Raji (cell line): ENCODE measurements around the gene GFRA1.

ENCODE experiments used
- POLR2A ChIP-seq: IDR thresholded peaks from 2 replicates; pipeline ENCODE4 v1.6.1; 2011; ENCODE audit warnings: low read depth, low read length, control low read depth; ENCODE audit not compliant: insufficient read depth

GFRA1 gene

GRCh38 chr10:116104210-116104932, 168.6 kb downstream of the GFRA1 start:
- TF ChIP-seq POLR2A, result no peak

GRCh38 chr10:116103668-116104067, 169.3 kb downstream of the GFRA1 start:
- TF ChIP-seq POLR2A, result no peak

- TF ChIP-seq POLR2A, result no peak
These were observed 171.2 kb downstream of the GFRA1 start for GRCh38 chr10:116101616-116102315.

- TF ChIP-seq POLR2A, result no peak
These were observed 172.0 kb downstream of the GFRA1 start for GRCh38 chr10:116100984-116101383.

- no peak for TF ChIP-seq POLR2A
These were observed 174.0 kb downstream of the GFRA1 start for GRCh38 chr10:116099023-116099420.

GRCh38 chr10:116098411-116099022, 174.5 kb downstream of the GFRA1 start:
- no peak for TF ChIP-seq POLR2A

- TF ChIP-seq POLR2A, result no peak
These were observed 175.7 kb downstream of the GFRA1 start for GRCh38 chr10:116097239-116097784.

GRCh38 chr10:116096526-116096925, 176.5 kb downstream of the GFRA1 start:
- no peak for TF ChIP-seq POLR2A

- no peak for TF ChIP-seq POLR2A
These were observed 178.7 kb downstream of the GFRA1 start for GRCh38 chr10:116094356-116094755.

GRCh38 chr10:116093031-116093430, 180.0 kb downstream of the GFRA1 start:
- no peak for TF ChIP-seq POLR2A

GRCh38 chr10:116088985-116089384, 184.0 kb downstream of the GFRA1 start:
- no peak for TF ChIP-seq POLR2A

- TF ChIP-seq POLR2A, result no peak
These were observed 187.7 kb downstream of the GFRA1 start for GRCh38 chr10:116085323-116085722.

GRCh38 chr10:116084161-116084560, 188.8 kb downstream of the GFRA1 start:
- TF ChIP-seq POLR2A, result no peak

- TF ChIP-seq POLR2A, result no peak
These were observed 189.7 kb downstream of the GFRA1 start for GRCh38 chr10:116083226-116083762.

GRCh38 chr10:116082762-116083161, 190.2 kb downstream of the GFRA1 start:
- no peak for TF ChIP-seq POLR2A
